Smooth muscle cell (in vitro differentiated cells): ENCODE data around the gene BRD7. TPM values are rescaled to one million over a fixed set of nuclear protein-coding genes. Genes with fewer than 3 reads are reported as not detected.

Experiments
- DNase-seq: peaks from one replicate; lab custom pipeline; 2025; ENCODE audit not compliant: unreplicated experiment; lab: John Stamatoyannopoulos, UW
- H2AFZ ChIP-seq: fragments of 200-600 bp; sonication (generic); 2 replicates; pipeline ENCODE4 v1.6.0; 2016; ENCODE audit warnings: antibody characterized with exemption, low read depth, mild to moderate bottlenecking
- H3F3A ChIP-seq: fragments of 200-600 bp; sonication (generic); 2 replicates; pipeline ENCODE4 v1.6.0; 2017; ENCODE audit warnings: antibody characterized with exemption, low read depth
- H3K27ac ChIP-seq: fragments of 200-600 bp; sonication (generic); 2 replicates; pipeline ENCODE4 v1.5.1; 2016; ENCODE audit warnings: low read depth, mild to moderate bottlenecking
- H3K27me3 ChIP-seq: fragments of 200-600 bp; sonication (generic); 2 replicates; pipeline ENCODE4 v1.6.1; 2016; ENCODE audit warnings: low read depth, mild to moderate bottlenecking
- H3K36me3 ChIP-seq: fragments of 200-600 bp; sonication (generic); 2 replicates; pipeline ENCODE4 v1.5.1; 2016; ENCODE audit warnings: low read depth
- H3K4me1 ChIP-seq: fragments of 200-600 bp; sonication (generic); 2 replicates; pipeline ENCODE4 v1.5.1; 2016; ENCODE audit warnings: low read depth
- H3K4me2 ChIP-seq: fragments of 200-600 bp; sonication (generic); 2 replicates; pipeline ENCODE4 v1.6.0; 2016; ENCODE audit warnings: mild to moderate bottlenecking
- H3K4me3 ChIP-seq: fragments of 200-600 bp; sonication (generic); 2 replicates; pipeline ENCODE4 v1.5.1; 2016; ENCODE audit warnings: mild to moderate bottlenecking
- H3K79me2 ChIP-seq: fragments of 200-600 bp; sonication (generic); 2 replicates; pipeline ENCODE4 v1.6.0; 2016; ENCODE audit warnings: low read depth, mild to moderate bottlenecking
- H3K9ac ChIP-seq: fragments of 200-600 bp; sonication (generic); 2 replicates; pipeline ENCODE4 v1.6.0; 2016; ENCODE audit warnings: low read depth
- H3K9me3 ChIP-seq: fragments of 200-600 bp; sonication (generic); replicated peaks from 2 replicates; pipeline ENCODE4 v1.5.1; 2016; ENCODE audit warnings: low read depth
- H4K20me1 ChIP-seq: fragments of 200-600 bp; sonication (generic); 2 replicates; pipeline ENCODE4 v1.6.0; 2016; ENCODE audit warnings: low read depth
- CTCF ChIP-seq: fragments of 200-600 bp; sonication (generic); IDR thresholded peaks from 2 replicates; pipeline ENCODE4 v1.5.1; 2017; ENCODE audit warnings: borderline replicate concordance, mild to moderate bottlenecking, antibody characterized with exemption; ENCODE audit not compliant: insufficient read depth, poor library complexity, severe bottlenecking
- WGBS: methylation state at CpG from one replicate; pipeline ENCODE4 v1.1.7; 2016; ENCODE audit warnings: low lambda C conversion rate; 5-methylcytosine and 5-hydroxymethylcytosine counted together
- polyA plus RNA-seq: library from polyadenylated mRNA; unstranded; fragments of >200 nt; fragmentation: Nextera tagmentation; extraction: Ambion mirVana; gene quantifications from 2 replicates; pipeline ENCODE4 v1.2.1, GENCODE V29; 2016
- total RNA-seq: library from RNA; depleted of rRNA; stranded (reverse); fragments of >200 nt; gene quantifications from 2 replicates; pipeline ENCODE4 v1.2.3, GENCODE V29; 2014

Gene BRD7
- total and polyA plus RNA-seq, 2 experiments from 2014 or later = 33.9 to 40.4 TPM

DNA sequence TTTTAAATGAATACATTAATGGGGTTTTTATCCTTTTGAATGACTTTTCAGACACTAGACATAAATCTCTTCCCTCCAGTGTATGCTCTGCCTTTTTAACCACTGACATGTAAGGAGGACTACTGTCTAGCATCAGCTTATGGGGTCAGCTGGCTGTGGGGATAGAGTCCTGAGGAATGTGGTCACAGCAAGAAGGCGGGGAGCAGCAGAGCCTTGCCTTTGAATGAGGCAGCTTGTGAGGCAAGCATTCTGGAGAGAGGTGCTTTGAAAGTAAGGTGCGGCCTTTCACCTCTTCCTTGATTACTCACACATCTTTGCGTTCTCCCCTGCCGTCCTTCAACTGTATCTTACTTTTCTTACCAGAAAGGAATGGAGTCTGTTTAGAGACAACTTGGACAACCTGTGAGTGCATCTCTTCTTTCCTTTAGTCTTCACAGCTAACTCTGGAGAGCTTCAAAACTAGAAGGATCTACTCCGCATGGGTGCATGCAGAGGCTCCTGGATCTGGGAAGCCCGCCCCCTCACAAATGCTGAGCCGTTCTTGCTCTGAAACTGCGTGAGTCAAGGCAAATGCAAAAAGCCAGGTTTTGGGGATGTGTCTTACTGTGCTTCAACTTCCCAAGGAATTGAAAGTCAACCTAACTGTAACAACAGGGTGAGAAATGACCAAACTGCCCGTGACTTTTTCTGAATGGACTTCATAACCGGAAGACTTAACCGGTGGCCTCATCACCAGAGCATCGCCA is 52.5 kb downstream of the BRD7 start:
- H3F3A ChIP-seq = peaks cover 44% of the 10 kb centered on the region
- no peak for DNase-seq
- no peak for TF ChIP-seq CTCF
- no peak overlapping the region for H2AFZ ChIP-seq
- peak overlapping the region; percentile 40 for H3K4me2 ChIP-seq
- H3K9ac ChIP-seq = peak overlapping the region; percentile 35
- no peak overlapping the region for H3K4me3 ChIP-seq
- H3K9me3 ChIP-seq = no peaks in the 10 kb centered on the region
- WGBS = 63% methylated on average over 12 of the region's 12 CpGs
- H4K20me1 ChIP-seq = no peaks in the 10 kb centered on the region
- H3K79me2 ChIP-seq = no peaks in the 10 kb centered on the region
- H3K27me3 ChIP-seq = no peaks in the 10 kb centered on the region
- peaks cover 5% of the 10 kb centered on the region for H3K4me1 ChIP-seq
- H3K36me3 ChIP-seq = peaks cover 11% of the 10 kb centered on the region
- H3K27ac ChIP-seq = peak overlapping the region; percentile 86

DNA sequence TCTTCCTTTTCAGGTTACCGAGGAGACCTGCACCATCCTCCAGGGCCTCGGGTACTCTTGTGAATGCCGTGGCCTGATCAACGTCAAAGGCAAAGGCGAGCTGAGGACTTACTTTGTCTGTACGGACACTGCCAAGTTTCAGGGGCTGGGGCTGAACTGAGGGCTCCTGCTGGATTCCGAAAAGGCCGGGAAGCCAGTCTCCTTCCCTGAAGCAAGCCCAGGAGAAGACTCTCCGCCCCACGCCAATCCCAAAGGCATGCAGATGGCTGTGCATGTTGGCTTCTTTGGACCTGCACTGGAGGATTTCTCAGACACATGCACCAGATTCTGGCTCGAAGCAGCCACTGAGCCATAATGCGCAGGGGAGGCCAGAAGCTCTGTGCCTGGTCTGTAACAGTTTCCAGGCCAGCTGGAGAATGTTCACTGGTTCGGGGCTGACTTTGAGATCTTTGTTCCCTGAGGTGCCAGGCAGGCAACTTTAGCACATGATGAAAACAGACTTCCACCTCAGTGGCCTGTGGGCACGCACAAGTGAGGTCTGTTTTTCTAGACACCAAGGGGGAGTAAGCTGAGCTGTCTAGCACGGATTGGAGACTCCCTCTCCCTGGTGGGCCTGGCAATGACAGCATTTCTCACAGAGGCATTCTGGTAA is 53.3 kb downstream of the BRD7 start:
- H3K9ac ChIP-seq = peak overlapping the region; percentile 35
- H4K20me1 ChIP-seq = no peaks in the 10 kb centered on the region
- H2AFZ ChIP-seq = no peak overlapping the region
- H3K4me1 ChIP-seq = peaks cover 5% of the 10 kb centered on the region
- H3K27me3 ChIP-seq = no peaks in the 10 kb centered on the region
- no peaks in the 10 kb centered on the region for H3K9me3 ChIP-seq
- no peak for DNase-seq
- peaks cover 11% of the 10 kb centered on the region for H3K36me3 ChIP-seq
- no peaks in the 10 kb centered on the region for H3K79me2 ChIP-seq
- TF ChIP-seq CTCF = no peak
- 68% methylated on average over 15 of the region's 15 CpGs for WGBS
- H3K4me2 ChIP-seq = no peak overlapping the region
- no peak overlapping the region for H3K4me3 ChIP-seq
- H3F3A ChIP-seq = peaks cover 36% of the 10 kb centered on the region
- peak overlapping the region; percentile 86 for H3K27ac ChIP-seq

- Histone ChIP-seq H4K20me1 (no peaks in the 10 kb centered on the region), H3K4me1 (peaks cover 5% of the 10 kb centered on the region), H3K79me2 (no peaks in the 10 kb centered on the region), H3K36me3 (peaks cover 11% of the 10 kb centered on the region), H3K9me3 (no peaks in the 10 kb centered on the region), H3K9ac (no peak overlapping the region), H3K4me3 (no peak overlapping the region), H3K4me2 (no peak overlapping the region), H3F3A (peaks cover 30% of the 10 kb centered on the region), H2AFZ (no peak overlapping the region), H3K27ac (peak overlapping the region; percentile 86), H3K27me3 (no peaks in the 10 kb centered on the region)
- no peak for TF ChIP-seq CTCF
- WGBS = 85% methylated on average over 8 of the region's 8 CpGs
- no peak for DNase-seq
These were observed 54.1 kb downstream of the BRD7 start for GRCh38 chr16:50314665-50315064.
